Measurements from ENCODE around the gene ZNF362.
"Not testable (repeated sequence)": the region's sequence is repeated elsewhere in the genome, so short reads cannot be mapped to it uniquely, and the experiment has no call there.

ZNF362 gene

DNA sequence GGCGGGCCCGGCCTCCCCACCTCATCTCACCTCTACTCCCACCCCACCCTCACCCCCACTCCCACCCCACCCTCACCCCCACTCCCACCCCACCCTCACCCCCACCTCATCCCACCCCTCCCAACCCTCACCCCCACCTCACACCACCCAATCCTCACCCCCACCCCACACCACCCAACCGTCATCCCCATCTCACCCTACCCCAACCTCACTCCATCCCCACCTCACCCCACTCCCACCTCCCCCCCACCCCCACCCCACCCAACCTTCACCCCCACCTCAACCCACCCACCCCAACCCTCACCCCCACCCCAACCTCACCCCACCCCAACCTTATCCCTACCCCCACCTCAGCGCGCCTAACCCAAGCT is 51.2 kb downstream of the ZNF362 start:
- Histone ChIP-seq H3K4me3 (no peak overlapping the region), H3K36me3 (peaks cover 0 to 2% (median 0%) of the 10 kb centered on the region in 11 experiments; a peak in 1 of 22 replicates), H3K27ac (no peak overlapping the region), H3K27me3 (no peaks in the 10 kb centered on the region), H3K4me1 (peaks cover 17 to 27% (median 22%) of the 10 kb centered on the region in 10 experiments), H3K9ac (no peak overlapping the region), H3K4me2 (no peak overlapping the region), H3K9me3 (replicated peaks in 1 of 11) (peaks cover 0 to 22% (median 13%) of the 10 kb centered on the region in 11 experiments; a peak in 15 of 22 replicates), H4K20me1 (no peaks in the 10 kb centered on the region)
- no peak for TF ChIP-seq Cebpa-rat (IDR thresholded peaks at IDR 0.05)

DNA sequence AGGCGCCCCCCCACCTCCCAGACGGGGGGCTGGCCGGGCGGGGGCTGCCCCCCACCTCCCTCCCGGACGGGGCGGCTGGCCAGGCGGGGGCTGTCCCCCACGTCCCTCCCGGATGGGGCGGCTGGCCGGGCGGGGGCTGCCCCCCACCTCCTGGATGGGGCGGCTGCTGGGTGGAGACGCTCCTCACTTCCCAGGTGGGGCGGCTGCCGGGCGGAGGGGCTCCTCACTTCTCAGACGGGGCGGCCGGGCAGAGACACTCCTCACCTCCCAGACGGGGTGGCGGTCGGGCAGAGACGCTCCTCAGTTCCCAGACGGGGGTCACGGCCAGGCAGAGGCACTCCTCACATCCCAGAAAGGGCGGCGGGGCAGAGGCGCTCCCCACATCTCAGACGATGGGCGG is 53.1 kb downstream of the ZNF362 start:
- H3K36me3 ChIP-seq, H4K20me1 ChIP-seq, H3K4me2 ChIP-seq, H3K9ac ChIP-seq, H3K4me3 ChIP-seq, H3K27ac ChIP-seq, H3K27me3 ChIP-seq: not testable (repeated sequence)
- Histone ChIP-seq H3K4me1 (peaks cover 12 to 33% (median 24%) of the 10 kb centered on the region in 10 experiments), H3K9me3 (replicated peaks in 1 of 11) (peaks cover 0 to 22% (median 13%) of the 10 kb centered on the region in 11 experiments; a peak in 15 of 22 replicates)

DNA sequence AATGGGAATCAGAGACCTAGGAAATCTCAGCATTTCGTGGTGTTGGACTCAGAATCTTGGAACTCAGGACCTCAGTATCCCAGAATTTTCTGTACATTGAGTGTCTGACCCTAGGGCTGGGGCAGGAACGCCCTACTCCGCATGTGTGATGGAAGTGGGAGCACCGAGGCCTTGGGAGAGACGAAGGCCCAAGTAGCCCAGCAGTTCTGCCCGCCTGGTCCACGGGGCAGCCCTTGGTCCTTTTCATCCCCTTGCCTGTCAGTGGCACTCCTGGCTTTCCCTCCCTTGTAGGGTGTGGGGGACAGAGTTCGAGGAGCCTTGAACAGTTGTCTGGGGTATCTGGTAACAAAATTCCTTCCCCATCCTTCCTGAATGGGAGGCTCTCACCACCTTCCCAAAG is 54.4 kb downstream of the ZNF362 start:
- Histone ChIP-seq H3K27ac (no peak overlapping the region), H3K4me1 (peaks cover 18 to 32% (median 27%) of the 10 kb centered on the region in 10 experiments), H3K9ac (no peak overlapping the region), H3K9me3 (replicated peaks in 1 of 11) (peaks cover 0 to 22% (median 13%) of the 10 kb centered on the region in 11 experiments; a peak in 15 of 22 replicates), H3K4me2 (no peak overlapping the region), H3K36me3 (no peaks in the 10 kb centered on the region), H4K20me1 (no peaks in the 10 kb centered on the region), H3K4me3 (no peak overlapping the region), H3K27me3 (no peaks in the 10 kb centered on the region)
- no peak for TF ChIP-seq Cebpa-rat (IDR thresholded peaks at IDR 0.05)

DNA sequence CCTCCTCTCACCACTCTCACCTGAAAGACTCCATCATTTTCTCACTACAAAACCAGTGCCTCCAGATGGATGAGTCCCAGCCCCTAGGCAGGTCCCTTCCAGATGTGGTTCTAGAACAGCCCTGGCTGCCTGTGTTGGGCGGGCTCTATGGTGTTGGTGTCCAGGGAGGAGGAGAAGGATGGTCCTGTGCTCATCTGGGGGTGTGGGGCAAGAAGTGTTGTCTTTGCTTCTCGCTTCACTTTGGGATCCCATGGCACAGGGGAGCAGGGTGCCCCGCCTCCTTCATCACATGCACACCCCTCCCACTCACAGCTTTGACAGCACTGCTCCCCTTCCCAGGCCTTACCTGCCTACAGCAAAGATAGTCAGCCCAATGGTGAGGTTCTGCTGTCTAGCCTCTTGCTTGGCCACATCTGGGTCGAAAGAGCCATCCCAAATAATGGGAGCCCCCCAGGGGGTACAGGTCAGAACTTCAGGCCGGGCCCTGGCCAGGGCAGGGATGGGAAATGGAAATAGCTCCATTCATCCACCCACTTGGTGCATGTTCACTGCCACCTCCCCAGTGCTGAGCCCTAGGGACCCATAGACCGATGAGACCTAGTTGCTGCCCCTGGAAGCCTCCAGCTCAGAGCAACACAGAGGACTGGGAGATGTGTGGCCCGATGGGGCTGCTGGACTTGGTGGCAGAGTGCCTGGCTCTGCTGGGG is 55.6 kb downstream of the ZNF362 start:
- Histone ChIP-seq H4K20me1 (no peaks in the 10 kb centered on the region), H3K4me2 (no peak overlapping the region), H3K4me1 (peaks cover 18 to 27% (median 22%) of the 10 kb centered on the region in 10 experiments), H3K9ac (no peak overlapping the region), H3K36me3 (no peaks in the 10 kb centered on the region), H3K27ac (no peak overlapping the region), H3K9me3 (replicated peaks in 1 of 11) (peaks cover 0 to 22% (median 13%) of the 10 kb centered on the region in 11 experiments; a peak in 15 of 22 replicates), H3K4me3 (no peak overlapping the region), H3K27me3 (no peaks in the 10 kb centered on the region)
- no peak for TF ChIP-seq Cebpa-rat (IDR thresholded peaks at IDR 0.05)

DNA sequence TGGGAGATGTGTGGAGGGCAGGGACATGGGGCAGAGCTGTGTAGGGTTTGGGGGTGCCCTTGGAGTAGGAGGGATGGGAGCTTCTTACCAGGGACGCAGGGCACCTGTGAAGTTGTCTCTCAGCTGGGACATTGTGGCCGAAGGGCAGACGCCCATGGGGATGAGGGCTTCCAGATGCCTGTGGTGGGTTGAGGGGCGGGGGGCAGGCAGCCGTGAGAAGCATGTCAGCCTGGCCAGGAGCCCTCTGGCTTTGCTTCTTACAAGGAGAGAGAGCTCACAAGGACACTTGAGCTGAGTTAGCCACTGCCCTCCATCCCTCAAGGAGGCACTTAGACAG is 56.1 kb downstream of the ZNF362 start:
- H4K20me1 ChIP-seq = no peaks in the 10 kb centered on the region
- no peaks in the 10 kb centered on the region for H3K36me3 ChIP-seq
- H3K27me3 ChIP-seq = no peaks in the 10 kb centered on the region
- H3K4me2 ChIP-seq = no peak overlapping the region
- peaks cover 16 to 24% (median 20%) of the 10 kb centered on the region in 10 experiments; a peak in 19 of 20 replicates for H3K4me1 ChIP-seq
- H3K9ac ChIP-seq = no peak overlapping the region
- H3K4me3 ChIP-seq = no peak overlapping the region
- no peak overlapping the region for H3K27ac ChIP-seq
- H3K9me3 ChIP-seq (replicated peaks in 1 of 11) = peaks cover 0 to 22% (median 13%) of the 10 kb centered on the region in 11 experiments; a peak in 15 of 22 replicates
- TF ChIP-seq Cebpa-rat (IDR thresholded peaks at IDR 0.05) = no peak

DNA sequence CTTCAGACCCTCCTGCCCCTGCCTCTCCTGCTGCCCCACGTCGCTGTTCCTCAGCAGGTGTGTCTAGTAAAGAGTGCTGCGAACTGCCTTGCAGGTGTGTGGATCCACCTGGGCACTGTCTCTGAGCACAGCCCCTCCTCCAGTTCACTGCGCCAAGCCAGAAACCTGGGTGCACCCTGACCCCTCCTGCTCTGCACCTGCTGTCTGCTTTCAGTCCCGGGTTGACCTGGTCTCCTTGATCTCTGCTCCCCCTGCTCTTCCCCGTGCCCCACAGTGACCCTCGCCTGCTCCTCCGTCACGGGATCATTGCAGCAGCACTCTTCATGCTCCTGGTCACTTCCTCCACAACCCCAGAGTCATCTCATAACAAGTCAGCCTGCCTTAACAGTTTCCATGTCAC is 58.1 kb downstream of the ZNF362 start:
- no peaks in the 10 kb centered on the region for H3K27me3 ChIP-seq

DNA sequence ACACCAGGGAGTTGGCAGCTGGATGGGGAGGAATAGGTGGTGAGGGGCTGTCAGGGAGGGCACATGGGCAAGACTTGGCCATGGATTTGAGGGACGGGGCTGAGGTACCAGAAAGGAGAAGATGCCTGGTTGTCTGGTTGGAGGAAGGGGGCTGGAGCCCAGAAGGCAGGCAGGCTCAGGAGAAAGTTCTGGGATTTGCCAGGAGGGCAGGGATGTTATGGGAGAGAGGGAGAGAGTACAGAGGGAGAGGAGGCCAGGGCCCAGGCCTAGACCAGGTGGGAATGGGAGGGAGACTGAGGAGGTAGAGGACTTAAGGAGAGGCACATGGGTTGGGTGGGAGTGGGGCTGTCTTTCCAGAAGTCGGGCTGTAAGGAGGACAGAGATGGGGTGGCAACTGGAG is 60.3 kb downstream of the ZNF362 start:
- Histone ChIP-seq H3K27me3 (no peaks in the 10 kb centered on the region), H3K9me3 (replicated peaks in 1 of 11) (no peaks in the 10 kb centered on the region), H4K20me1 (peaks cover 0 to 32% (median 14%) of the 10 kb centered on the region in 11 experiments; a peak in 16 of 22 replicates), H3K27ac (no peak overlapping the region), H3K4me3 (no peak overlapping the region), H3K36me3 (peaks cover 0 to 6% (median under 1%) of the 10 kb centered on the region in 11 experiments; a peak in 6 of 22 replicates), H3K4me1 (peaks cover 16 to 30% (median 21%) of the 10 kb centered on the region in 10 experiments; a peak in 19 of 20 replicates), H3K9ac (no peak overlapping the region), H3K4me2 (peak overlapping the region in 4 of 11 experiments; percentile 28 to 69 (median 44); a peak in 7 of 22 replicates)
- no peak for TF ChIP-seq Cebpa-rat (IDR thresholded peaks at IDR 0.05)

More for the DNA sequence above, 58.1 kb downstream of the ZNF362 start:
- H3K4me1 ChIP-seq = peaks cover 16 to 30% (median 21%) of the 10 kb centered on the region in 10 experiments; a peak in 19 of 20 replicates
- H3K4me2 ChIP-seq = peak overlapping the region in 4 of 11 experiments; percentile 3 to 27 (median 22); a peak in 3 of 22 replicates
- no peak overlapping the region for H3K27ac ChIP-seq
- TF ChIP-seq Cebpa-rat (IDR thresholded peaks at IDR 0.05) = no peak
- no peak overlapping the region for H3K4me3 ChIP-seq
- H3K9ac ChIP-seq = no peak overlapping the region
- H3K36me3 ChIP-seq = no peaks in the 10 kb centered on the region
- H3K9me3 ChIP-seq (replicated peaks in 1 of 11) = peaks cover 0 to 16% (median 10%) of the 10 kb centered on the region in 11 experiments; a peak in 15 of 22 replicates
- peaks cover 0 to 10% (median 0%) of the 10 kb centered on the region in 11 experiments; a peak in 3 of 22 replicates for H4K20me1 ChIP-seq

DNA sequence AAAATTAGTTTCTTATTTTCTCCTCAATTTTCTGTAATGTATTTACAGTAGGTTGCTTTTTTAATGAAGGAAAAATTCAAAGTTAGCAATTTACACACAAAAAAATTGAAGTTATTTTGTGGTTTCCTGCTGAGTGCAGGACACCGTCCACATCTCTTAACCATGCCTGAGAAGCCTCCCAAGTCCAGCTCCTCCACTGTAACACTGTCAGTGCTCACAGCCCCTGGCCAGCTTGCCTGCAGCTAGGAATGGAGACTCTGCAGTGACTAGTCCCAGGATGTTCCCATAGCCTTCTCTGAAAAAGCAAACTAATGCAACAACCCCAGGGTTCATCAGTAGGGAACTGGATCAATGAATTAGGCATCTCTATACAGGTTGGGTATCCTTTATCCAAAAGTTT is 61.1 kb downstream of the ZNF362 start:
- Histone ChIP-seq H3K9me3 (replicated peaks in 1 of 11) (no peaks in the 10 kb centered on the region), H3K27ac (no peak overlapping the region), H3K4me2 (0 out of 22 replicates have a peak overlapping the region, but pooled peaks of 1 of the 11 experiments have one; percentile 8), H3K36me3 (peaks cover 2 to 14% (median 8%) of the 10 kb centered on the region in 11 experiments; a peak in 17 of 22 replicates), H3K9ac (no peak overlapping the region), H4K20me1 (peaks cover 0 to 39% (median 20%) of the 10 kb centered on the region in 11 experiments; a peak in 19 of 22 replicates), H3K4me3 (no peak overlapping the region), H3K27me3 (no peaks in the 10 kb centered on the region), H3K4me1 (peaks cover 16 to 30% (median 21%) of the 10 kb centered on the region in 10 experiments; a peak in 19 of 20 replicates)
- no peak for TF ChIP-seq Cebpa-rat (IDR thresholded peaks at IDR 0.05)

DNA sequence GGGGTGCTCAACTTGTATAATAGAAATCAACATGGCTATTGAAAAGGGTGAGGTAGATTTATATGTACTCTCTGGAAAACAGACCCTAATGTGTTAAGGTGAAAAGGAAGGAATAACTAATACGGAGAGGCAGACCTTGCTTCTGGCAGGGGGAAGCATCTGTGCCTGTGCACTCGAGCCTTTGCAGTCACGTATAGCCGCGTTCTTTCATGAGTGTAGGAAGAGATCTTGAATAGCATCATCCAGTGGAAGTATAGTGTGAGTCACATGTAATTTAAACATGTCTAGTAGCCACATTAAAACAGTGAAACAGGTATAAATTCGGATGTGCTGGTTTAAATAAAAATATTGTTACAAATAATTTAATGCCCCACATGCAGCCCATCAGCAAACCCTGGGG is 61.7 kb downstream of the ZNF362 start:
- Histone ChIP-seq H3K27me3 (no peaks in the 10 kb centered on the region), H3K9me3 (replicated peaks in 1 of 11) (no peaks in the 10 kb centered on the region), H3K4me3 (no peak overlapping the region), H3K27ac (no peak overlapping the region), H3K9ac (no peak overlapping the region), H4K20me1 (peaks cover 3 to 45% (median 22%) of the 10 kb centered on the region in 11 experiments; a peak in 20 of 22 replicates), H3K4me2 (0 out of 22 replicates have a peak overlapping the region, but pooled peaks of 1 of the 11 experiments have one; percentile 8), H3K4me1 (peaks cover 16 to 30% (median 21%) of the 10 kb centered on the region in 10 experiments; a peak in 19 of 20 replicates), H3K36me3 (peaks cover 8 to 20% (median 14%) of the 10 kb centered on the region in 11 experiments)
- no peak for TF ChIP-seq Cebpa-rat (IDR thresholded peaks at IDR 0.05)
